Measurements from ENCODE around the gene PHLDB2.

The PHLDB2 gene

DNA sequence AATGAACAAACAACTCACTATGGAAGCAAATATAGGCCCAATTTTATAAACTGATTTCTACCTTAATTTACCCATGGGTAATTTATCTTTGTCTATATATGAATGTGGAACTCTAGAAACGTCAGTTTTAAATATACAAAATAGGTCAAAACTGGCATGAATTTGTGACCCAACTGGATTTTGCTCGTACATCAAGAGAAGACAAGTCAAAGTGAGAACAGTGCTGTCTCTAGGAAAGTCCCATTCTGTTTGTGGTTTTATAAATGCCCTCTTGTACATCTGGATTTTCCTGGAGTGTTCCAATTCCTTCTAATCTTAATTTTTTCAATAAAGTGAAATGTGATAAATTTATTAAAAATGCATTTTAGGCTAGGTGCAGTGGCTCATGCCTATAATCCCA, 69.5 kb downstream of the PHLDB2 start:
- no peak for DNase-seq

DNA sequence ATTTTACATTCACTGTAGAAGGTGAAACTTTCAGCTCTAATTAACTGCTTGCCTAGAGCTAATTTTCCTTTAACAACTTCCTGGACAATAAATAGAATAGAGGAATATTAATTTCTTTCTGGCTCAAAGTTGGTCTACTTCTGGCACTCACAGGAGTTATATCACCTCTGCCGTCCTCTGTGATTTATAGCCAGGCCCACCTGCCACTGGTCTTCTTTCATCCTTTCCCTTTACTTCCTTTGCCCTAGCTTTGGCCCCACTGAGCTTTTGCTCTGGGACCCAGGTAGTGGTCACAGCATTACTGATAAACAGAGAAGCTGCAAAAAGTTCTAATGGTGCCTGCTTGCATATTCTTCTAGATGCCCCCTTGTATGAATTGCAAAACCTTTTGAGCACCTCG, 70.4 kb downstream of the PHLDB2 start:
- no peak for DNase-seq

DNA sequence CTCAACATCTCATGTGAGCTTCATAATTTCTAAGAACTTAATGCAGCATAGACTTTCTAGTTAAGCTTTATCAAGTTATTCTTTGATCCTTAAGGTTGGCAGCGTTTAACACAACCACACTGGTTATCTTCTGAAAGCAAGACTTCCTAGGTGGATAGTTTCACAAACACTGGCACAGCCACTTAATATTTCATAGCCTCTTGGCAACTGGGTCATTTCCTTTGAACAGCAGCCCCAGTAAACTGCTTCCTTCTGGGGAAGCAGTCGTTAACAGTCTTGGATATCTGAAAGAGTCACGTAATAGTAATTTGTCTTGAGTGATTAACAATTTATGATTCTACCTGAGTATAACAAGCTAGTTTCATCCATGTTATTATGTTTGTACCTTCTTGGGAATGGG, 73.9 kb downstream of the PHLDB2 start:
- no peak for DNase-seq

DNA sequence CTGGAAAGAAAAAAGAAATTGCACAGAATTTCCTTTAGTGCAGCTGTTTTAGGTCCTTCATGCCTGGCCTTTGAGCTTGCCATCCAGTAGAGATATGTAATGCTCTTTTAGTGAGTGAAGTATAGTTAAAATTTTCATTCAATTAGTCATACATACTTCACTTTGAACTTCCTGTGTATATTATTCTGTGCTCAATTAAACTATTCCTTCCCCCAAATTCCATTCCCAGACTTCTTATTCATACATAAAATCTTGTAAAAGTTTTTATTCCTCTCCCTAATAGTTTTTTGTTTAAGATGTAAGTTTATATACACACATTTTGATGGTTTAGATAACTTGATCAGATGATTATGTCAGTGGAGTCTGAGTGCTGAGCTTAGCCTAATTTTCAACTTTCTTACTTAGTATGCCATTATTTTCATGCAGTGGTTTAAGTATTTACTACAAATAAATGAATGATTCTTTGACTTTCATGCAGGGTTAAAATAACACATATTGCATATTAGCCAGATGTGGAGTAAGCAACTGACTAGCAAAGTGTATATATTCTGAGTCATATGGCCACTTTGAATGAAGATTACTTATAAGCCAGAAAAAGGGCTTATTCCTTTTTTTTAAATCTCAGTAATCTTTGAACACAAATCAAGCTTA, 77.3 kb downstream of the PHLDB2 start:
- DNase-seq, result peak; percentile 88

DNA sequence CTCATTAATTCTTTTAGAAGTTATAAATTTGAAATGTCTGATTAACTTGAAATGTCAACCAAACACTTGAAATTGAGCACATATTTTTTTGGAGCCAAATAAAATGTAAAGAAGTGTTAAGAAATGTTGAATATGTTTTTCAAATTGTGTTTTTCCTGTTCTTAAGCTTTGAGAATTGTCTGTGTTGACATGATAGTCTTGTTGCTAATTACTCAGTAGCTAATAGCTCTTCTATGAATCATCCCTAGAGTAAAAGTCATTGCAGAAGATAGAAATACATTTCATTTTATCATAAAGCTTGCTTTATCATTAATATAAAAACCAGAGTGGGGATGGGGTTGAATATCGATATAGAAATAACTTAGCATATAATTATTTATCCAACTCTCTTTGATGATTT, 77.9 kb downstream of the PHLDB2 start:
- peak; percentile 61 for DNase-seq

DNA sequence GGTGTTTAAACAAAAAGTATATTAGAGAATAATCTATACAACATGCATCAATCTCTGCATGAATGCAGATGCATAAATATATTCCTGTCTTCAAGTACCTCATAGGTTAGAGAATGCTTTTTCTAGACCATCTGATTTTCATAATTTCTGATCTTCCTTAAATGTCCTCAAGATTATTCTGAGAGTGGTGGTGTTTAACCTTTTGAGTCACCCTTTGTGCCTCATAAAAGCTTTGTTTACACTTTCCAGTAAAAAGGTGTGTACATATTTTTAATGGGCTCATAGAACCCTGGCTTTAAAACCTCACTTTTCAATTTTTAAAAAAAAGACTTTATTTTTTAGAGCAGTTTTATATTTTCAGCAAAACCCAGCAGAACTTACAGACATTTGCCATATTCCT, 78.8 kb downstream of the PHLDB2 start:
- no peak for DNase-seq

DNA sequence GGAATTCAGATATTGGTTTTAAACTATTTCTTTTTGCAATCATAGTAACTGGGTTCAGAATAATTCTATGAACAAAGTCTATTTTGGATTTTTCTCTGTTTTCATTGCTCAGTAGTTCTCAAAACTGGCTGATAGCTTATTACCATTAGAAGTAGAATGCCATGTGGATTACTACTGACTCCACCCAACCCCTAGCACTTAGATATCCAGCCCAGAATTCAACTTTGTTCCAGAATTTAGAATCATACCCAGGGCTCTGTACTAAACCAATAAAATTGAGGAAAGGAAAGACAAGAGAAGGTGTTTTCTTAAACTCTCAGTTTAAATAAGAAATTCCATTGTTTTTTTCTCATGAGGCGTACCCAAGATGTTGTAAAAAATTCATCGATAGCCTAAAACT, 80.8 kb downstream of the PHLDB2 start:
- DNase-seq, result no peak

DNA sequence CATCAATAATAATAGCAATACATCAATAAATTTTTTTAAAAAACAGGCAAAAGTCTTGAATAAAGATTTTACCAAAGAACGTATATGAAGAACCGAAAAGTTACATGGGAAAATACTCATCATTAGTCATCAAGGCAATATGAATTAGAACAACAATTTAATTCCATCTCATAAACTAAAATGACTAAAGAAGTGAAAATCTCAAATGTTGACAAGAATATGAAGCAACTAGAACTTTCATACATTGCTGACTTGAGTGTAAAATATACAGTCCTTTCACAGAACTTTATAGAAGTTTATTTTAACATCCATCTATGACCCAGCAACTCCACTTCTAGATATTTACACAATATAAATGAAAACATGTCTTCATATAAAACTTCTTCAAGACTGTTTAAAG, 84.5 kb downstream of the PHLDB2 start:
- DNase-seq, result no peak

DNA sequence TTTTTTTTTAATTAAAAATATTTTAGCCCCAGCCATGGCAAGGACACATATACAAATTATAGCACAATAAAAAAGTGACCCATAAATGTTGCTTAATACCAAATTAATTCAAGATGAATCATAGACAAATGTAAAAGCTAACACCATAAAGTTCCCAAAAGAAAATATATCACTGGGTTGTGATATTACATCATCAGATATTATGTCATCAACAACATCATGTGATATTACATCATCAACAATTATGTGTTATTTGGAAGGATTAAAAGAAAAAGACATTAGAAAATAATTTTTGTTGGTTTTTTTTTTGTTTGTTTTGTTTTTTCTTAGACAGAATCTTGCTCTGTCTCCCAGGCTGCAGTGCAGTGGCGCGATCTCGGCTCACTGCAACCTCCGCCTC, 85.3 kb downstream of the PHLDB2 start:
- DNase-seq, result no peak

DNA sequence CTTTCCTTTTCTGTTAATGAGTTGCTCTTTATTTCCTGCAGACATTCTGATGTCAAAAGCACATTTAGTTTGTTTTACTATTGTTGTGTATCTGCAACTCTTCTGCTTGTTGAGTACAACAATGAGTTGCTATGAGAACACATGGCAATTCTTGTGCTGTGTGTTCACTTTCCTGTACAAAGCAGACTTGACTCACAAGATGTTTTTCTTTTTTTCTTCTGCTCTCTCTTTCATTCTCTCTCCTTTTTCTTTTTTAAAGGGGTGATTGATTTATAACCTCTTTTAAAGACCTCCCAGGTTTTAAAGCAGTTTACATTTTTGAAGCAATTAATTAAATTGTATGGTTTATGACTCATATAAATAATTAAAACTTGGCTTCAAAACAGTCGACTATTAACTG, 88.2 kb downstream of the PHLDB2 start:
- DNase-seq, result peak; percentile 44

DNA sequence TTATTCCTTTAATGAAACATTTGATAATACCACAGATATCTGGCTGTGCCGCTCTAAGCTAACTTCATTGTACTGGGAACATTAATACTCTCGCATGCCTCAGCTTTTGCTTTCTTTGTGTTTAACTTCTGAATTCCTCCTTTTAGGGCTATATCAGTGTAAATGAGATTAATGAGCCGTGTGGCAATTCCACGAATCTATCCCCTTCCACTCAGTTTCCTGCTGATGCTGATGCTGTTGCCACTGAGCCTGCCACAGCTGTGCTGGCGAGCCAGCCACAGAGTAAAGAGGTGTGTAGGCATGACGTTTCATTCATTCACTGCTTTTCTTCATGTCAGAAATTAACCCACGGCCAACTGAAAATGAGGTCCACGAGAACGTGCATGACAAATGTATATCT, 89.7 kb downstream of the PHLDB2 start:
- DNase-seq, result no peak

DNA sequence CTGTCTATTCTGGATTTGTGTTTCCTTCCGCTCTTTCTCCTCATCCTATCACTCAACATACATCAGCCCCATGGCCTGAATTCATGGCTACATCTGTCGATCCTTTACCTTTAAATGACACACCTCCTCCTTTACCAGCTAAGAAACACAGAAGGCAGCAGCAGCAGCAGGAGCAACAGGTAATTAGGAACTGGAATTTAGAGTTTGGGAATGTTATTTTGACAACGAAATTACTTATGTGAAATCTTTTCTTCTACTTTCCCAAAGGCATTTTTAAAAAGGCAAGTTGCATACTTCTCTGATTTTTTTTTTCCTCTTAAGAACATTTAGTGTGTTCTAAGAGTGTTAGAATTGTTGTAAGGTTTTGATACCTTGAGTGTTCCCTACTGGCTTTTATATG, 90.6 kb downstream of the PHLDB2 start:
- DNase-seq, result no peak

DNA sequence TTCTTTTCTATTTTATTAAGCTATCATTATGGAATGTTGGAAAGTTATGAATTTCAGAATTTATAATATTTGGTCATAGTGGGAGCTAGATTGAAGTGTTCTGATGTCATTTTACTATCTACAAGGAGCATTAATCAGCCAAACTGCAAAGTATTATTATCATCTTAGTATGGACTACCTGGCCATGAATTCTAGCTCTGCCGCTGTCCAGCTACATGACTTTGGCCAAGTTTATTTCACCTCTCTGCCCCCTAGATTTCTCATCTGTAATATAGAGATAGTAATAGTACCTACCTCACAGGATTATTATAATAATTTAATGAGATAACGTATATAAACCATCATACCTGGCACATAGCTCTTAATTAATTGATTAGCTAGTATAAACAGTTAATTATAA, 92.0 kb downstream of the PHLDB2 start:
- DNase-seq, result no peak

DNA sequence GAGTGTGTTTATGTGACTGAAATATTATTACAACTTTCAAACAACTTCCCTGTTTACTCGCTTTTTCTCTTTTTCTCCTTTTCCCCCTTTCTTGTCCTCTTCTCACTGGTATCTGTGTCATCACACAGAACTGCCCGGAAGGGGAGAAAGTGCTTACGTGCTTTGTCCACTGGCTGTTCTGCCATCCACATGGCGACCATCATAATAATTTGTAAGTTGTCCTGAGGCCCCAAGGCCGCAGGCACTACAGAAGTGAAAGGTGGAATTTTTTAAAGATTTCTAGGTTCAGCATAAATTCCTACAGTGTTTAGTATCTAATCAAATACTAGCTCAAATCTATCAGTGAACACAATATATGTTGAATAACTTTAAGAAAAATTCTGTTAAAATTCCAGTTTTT, 93.0 kb downstream of the PHLDB2 start:
- no peak for DNase-seq

DNA sequence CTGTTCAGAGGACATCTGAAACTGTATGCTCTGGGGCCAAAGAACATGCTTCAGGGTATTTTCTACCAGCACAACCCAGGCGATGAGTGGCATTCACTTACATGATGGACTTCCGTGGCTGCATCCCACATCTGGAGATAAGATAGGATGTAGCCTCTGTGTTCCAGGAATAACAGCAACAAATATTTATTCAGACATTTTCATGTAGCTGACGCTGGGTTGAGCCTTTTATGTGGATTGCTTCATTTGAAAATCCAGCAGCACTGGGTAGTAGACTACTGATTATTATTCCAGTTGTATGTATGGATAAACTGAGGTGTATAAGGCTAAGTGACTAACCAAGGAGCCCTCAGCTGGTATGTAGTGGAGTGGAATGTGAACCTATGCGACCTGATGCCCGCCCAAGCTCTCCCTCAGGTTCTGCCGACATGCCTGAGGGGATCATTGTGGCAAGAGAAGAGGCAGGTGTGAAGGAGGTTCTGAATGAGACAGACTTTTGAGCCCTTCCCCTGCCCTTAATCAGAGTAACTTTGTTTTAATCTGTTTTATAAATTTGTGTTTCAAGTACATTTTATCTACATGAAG, 93.9 kb downstream of the PHLDB2 start:
- DNase-seq, result no peak

DNA sequence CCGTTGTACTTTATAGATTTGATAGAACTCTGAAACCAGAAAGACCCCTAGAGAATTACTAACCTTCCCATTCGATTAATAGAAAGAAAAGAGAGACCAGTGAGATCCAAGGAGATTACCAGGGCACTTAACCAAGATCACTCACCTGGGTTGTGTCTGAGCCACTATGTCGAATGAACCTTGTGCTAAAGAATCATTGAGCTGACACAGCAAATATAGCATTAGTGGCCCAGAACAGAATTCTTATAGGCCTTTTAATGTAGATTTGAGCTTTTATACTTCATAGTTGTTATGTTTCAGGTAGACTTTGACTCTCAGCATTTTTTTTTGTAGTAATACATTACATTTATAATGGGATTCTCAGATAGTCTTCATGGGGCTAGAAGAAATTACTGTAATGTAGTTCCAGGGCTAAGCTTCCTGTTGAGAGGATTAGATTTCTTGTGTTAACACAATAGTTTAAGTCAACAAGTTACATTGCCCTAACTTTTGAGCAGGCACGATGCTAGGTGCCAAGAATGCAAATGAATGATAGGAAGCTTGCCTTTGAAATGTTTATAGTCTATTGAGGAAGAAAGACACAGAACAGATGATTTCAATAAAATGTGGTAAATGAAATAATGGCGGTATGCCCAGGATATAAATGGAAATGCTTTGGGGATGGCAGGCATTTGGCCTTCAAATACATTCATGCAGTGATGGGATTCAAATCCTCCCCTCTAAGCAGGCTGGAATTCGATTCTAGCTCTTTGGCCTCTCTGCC, 95.3 kb downstream of the PHLDB2 start:
- DNase-seq, result no peak

DNA sequence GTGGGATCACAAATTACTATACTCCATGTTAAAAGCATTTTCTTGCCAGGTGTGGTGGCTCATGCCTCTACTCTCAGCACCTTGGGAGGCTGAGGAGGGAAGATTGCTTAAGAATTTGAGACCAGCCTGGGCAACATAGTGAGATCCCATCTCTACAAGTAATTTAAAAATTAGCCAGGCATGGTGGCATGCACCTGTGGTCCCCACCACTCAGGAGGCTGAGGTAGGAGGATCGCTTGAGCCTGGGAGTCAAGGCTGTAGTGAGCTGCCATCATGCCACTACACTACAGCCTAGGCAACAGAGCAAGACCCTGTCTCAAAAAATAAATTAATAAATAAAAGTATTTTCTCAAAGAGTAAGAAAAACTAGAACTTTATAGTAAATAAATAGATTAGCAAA, 96.8 kb downstream of the PHLDB2 start:
- DNase-seq, result no peak

DNA sequence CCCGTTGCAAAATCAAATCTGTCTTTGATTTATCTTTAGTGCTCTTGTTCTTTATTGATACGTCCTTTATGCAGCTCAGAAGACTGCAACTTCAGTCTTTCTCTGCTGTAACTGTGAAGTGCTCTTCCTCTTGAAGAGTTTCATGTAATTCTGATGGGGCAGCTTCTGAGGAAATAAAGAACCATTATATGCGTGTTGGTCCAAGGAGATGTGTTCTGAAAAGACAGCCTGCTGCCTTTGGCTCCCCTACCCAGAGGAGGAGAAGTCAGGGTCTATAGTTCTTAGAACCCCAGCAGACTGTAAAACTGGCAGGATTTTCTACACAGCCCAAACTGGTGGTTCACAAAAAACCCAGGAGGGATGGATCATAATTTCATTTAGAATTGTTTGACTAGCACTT, 97.4 kb downstream of the PHLDB2 start:
- DNase-seq, result no peak

DNA sequence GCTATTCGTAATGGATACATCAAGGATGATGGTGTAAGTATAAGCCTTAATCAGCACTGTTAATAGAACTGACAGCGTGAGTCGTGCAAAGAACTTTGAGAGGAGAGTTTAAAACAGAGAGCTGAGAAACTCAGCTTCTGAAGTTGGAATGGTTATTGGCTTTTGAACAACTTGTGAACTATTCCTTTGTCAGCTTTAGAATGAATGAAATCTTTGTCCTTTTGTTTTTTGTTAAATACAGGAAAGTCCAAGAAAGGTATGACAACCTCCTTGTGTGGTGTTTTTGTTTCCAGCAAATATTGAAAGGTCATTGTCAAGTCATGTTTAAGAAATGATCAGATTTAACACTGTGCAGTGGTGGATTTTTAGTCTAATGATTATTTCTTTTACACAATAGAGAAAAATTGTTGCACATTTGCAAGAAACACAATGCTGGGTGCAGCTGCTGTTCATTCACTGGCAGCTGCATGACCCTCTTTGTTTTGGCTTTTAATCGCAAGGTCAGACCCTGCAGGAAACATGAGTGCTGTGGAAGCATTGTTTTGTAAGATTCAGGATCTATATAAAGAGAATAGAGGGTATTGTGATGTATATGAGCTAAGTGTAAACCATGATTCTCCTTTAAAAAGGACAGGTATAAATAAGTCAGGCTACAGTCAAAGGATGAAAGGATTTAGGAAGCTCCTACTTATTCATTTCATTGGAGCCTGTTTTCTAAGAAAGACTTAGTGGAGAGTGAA, 98.1 kb downstream of the PHLDB2 start:
- DNase-seq, result no peak

DNA sequence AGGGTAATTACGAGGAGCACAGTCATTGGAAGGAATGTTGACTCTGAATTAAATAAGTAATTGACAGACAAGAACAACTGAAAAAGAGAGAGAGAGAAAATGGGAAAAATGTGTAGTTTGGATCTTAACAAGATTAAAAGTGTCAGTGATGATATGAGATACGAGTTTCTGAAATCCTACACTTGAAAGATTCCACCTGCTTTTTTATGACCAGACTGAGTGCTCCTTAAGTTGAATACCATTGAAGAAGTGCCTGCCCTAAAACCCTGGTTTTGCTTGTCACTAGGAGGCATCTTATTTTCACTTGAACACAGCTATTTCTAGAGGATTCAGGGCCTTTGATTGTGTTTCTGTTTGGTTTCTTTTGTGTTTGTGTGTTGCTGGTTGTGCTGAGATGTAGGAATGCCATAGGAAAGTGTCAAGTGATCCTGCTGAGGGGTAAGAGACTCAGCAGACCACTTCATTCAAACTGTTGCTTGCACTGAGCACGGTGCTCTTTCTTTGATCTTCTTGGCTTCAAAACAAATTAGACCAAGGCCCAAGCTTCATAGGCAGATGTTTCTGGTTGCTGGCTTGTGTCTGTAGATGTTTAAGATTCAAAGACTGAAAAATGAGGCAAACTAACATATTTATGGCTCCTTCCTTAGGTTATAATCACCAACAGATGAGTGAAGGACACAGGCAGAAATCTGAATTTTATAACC, 102.5 kb downstream of the PHLDB2 start:
- DNase-seq, result no peak

DNA sequence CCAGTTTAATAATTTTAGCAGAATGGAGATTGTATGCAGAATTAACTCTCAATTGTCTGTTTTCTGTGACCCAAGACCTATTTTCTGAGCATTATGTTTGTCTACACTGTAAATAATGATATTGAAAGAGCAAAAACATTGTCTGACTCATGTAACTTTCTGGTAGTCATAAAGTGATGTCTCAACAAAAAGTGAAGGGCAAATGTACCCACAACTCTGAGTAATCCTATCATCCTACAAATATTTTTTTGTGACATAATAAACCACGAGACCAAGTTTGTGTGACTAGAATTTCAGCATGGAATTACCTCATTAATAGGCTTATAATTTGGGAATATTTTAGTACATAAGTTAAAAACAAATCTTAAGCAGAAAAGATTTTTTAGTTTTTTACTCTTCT, 104.4 kb downstream of the PHLDB2 start:
- DNase-seq, result peak; percentile 80

DNA sequence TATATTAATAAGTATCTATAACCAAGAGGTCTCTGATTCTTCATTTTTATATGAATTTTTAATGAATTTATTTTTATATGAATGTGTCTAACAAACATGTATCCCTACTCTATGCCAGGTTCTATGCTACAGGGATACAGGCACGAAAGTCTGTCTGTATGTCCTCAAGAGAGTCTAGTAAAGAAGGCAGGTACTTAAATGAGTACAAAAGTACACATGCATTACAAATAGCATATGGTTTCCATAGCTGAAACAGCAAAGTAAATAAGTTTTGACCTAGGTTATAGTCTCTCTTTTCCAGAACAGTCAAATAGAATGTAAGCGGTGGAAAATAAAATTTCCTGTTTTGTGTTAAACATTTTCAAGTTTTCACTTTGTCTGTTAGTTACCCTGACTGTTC, 106.4 kb downstream of the PHLDB2 start:
- DNase-seq, result no peak

DNA sequence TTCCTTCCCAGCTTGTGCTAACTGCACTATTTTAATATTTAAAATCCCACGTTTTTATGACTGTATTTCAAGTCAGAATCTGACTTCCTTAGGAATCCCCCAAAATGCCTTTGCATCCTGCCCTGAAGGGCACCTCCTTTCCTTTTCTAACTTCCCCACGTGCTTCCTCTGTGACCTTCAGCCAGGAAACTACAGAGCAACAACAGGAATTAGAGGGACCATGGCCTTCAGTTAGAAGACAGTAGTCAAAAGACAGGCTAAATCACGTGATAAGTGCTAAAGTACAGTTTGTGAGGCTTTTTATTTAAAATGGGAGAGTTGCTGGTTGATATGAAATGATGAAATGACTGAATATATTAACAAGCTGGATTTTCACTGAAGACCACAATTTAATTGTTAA, 108.0 kb downstream of the PHLDB2 start:
- DNase-seq, result no peak
